Nucleus accumbens (tissue), 56 donors: ENCODE data around the gene CDK2.
"Not testable (repeated sequence)": the region's sequence is repeated elsewhere in the genome, so short reads cannot be mapped to it uniquely, and the experiment has no call there.

Experiments used
- DNase-seq, 56 donors: peaks; one replicate each; lab custom pipeline; 2025; lab: John Stamatoyannopoulos, UW

The CDK2 gene

GRCh38 chr12:55966408-55967281 is at the start of gene CDK2:
CDK2 (plus strand) TSS chr12:55966830; CDS start chr12:55967009, 179 bp downstream.
- peak in 54 of 56 donors; percentile 18 to 91 (median 67) for DNase-seq

- DNase-seq: not testable (repeated sequence)
Measured at GRCh38 chr12:55919032-55919431, 47.6 kb upstream of the CDK2 start.

GRCh38 chr12:55922126-55922525 is 44.5 kb upstream of the CDK2 start:
- no peak for DNase-seq

- not testable (repeated sequence) for DNase-seq
Measured at GRCh38 chr12:55923648-55924047, 43.0 kb upstream of the CDK2 start.

- DNase-seq: no peak
Measured at GRCh38 chr12:55925371-55925770, 41.3 kb upstream of the CDK2 start.

GRCh38 chr12:55925870-55926737 is 40.5 kb upstream of the CDK2 start:
- DNase-seq: no peak

- DNase-seq: peak in 55 of 56 donors; percentile 32 to 99 (median 87)
Measured at GRCh38 chr12:55926738-55927587, 39.7 kb upstream of the CDK2 start.

GRCh38 chr12:55927588-55928502 is 38.8 kb upstream of the CDK2 start, which contains the start of gene PYM1:
PYM1 (minus strand) TSS chr12:55927894; CDS start chr12:55927761, 133 bp downstream.
- DNase-seq: peak in 47 of 56 donors; percentile 23 to 78 (median 60)

GRCh38 chr12:55929306-55929791 is 37.3 kb upstream of the CDK2 start:
- peak in 6 of 56 donors; percentile 5 to 40 (median 16) for DNase-seq

- peak in 16 of 56 donors; percentile 3 to 47 (median 24) for DNase-seq
Measured at GRCh38 chr12:55930771-55931316, 35.8 kb upstream of the CDK2 start, which contains the start of gene DGKA. DGKA (plus strand) TSS chr12:55931162; CDS start chr12:55936504, 5,342 bp downstream.

- DNase-seq: peak in 3 of 56 donors; percentile 37 to 47 (median 46)
Measured at GRCh38 chr12:55931317-55931779, 35.3 kb upstream of the CDK2 start.

GRCh38 chr12:55931780-55932550 is 34.7 kb upstream of the CDK2 start:
- DNase-seq: peak in 34 of 56 donors; percentile 9 to 58 (median 34)

GRCh38 chr12:55932551-55932910 is 34.1 kb upstream of the CDK2 start:
- peak in 3 of 56 donors; percentile 7 to 31 (median 13) for DNase-seq

GRCh38 chr12:55933169-55933798 is 33.3 kb upstream of the CDK2 start:
- DNase-seq: no peak

GRCh38 chr12:55933799-55934742 is 32.6 kb upstream of the CDK2 start:
- DNase-seq: no peak

GRCh38 chr12:55934773-55935172 is 31.9 kb upstream of the CDK2 start:
- DNase-seq: no peak
